Measurements from ENCODE around the gene TTC23.

- TF ChIP-seq, protein P1, sequence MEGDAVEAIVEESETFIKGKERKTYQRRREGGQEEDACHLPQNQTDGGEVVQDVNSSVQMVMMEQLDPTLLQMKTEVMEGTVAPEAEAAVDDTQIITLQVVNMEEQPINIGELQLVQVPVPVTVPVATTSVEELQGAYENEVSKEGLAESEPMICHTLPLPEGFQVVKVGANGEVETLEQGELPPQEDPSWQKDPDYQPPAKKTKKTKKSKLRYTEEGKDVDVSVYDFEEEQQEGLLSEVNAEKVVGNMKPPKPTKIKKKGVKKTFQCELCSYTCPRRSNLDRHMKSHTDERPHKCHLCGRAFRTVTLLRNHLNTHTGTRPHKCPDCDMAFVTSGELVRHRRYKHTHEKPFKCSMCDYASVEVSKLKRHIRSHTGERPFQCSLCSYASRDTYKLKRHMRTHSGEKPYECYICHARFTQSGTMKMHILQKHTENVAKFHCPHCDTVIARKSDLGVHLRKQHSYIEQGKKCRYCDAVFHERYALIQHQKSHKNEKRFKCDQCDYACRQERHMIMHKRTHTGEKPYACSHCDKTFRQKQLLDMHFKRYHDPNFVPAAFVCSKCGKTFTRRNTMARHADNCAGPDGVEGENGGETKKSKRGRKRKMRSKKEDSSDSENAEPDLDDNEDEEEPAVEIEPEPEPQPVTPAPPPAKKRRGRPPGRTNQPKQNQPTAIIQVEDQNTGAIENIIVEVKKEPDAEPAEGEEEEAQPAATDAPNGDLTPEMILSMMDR (IDR thresholded peaks at IDR 0.05): no peak
- TF ChIP-seq EP300 (IDR thresholded peaks at IDR 0.05) (no peak), CBX8 (IDR thresholded peaks at IDR 0.05) (no peak), SMC3 (IDR thresholded peaks at IDR 0.05) (no peak), CHD4 (IDR thresholded peaks at IDR 0.05; ENCODE audit: borderline replicate concordance) (no peak), MAX (IDR thresholded peaks at IDR 0.05) (no peak), PHF8 (IDR thresholded peaks at IDR 0.05; ENCODE audit: borderline replicate concordance, low read depth) (no peak), MAZ (IDR thresholded peaks at IDR 0.05; ENCODE audit: borderline replicate concordance, low read depth, low read length) (no peak)
Measured at GRCh38 chr15:99228120-99228770, 21.1 kb downstream of the TTC23 start.

All from A549 (cell line).